Activated naive CD4-positive, alpha-beta T cell treated with anti-CD3 and anti-CD28 coated beads, Interleukin-2, amount 50 U/mL, for 72 hours (primary cell): Measurements from ENCODE around the gene RNF166. TPM values are rescaled to one million over a fixed set of nuclear protein-coding genes. Genes with fewer than 3 reads are reported as not detected.

Experiments
- ATAC-seq, 2 donors: fragments of 150-1000 bp; cut with Tn5 transposase; 2 replicates each; pipeline ENCODE4 v1.10.0; 2021; ENCODE audit warnings: mild to moderate bottlenecking in 2 of 2, moderate library complexity in 2 of 2
- DNase-seq, 2 donors: peaks; one replicate each; pipeline ENCODE4 v3.0.0; 2021 to 2022; ENCODE audit warnings: low spot score in 2 of 2
- H3K27ac Mint-ChIP-seq, 2 donors: one replicate each; pipeline ENCODE4 v1.8.0; 2022; ENCODE audit warnings: mild to moderate bottlenecking in 2 of 2, mixed read lengths in 2 of 2
- H3K36me3 Mint-ChIP-seq, 2 donors: one replicate each; pipeline ENCODE4 v1.8.0; 2022; ENCODE audit warnings: mixed read lengths in 2 of 2
- H3K9me3 Mint-ChIP-seq, 2 donors: one replicate each; pipeline ENCODE4 v1.8.0; 2022; ENCODE audit warnings: mixed read lengths in 2 of 2
- total RNA-seq, 2 donors: library from RNA; stranded (reverse); gene quantifications; one replicate each; pipeline ENCODE4 v1.2.3, GENCODE V29; 2022

Gene RNF166
- total RNA-seq, 2 donors from 2014 or later = 47.5 to 82.5 TPM

DNA sequence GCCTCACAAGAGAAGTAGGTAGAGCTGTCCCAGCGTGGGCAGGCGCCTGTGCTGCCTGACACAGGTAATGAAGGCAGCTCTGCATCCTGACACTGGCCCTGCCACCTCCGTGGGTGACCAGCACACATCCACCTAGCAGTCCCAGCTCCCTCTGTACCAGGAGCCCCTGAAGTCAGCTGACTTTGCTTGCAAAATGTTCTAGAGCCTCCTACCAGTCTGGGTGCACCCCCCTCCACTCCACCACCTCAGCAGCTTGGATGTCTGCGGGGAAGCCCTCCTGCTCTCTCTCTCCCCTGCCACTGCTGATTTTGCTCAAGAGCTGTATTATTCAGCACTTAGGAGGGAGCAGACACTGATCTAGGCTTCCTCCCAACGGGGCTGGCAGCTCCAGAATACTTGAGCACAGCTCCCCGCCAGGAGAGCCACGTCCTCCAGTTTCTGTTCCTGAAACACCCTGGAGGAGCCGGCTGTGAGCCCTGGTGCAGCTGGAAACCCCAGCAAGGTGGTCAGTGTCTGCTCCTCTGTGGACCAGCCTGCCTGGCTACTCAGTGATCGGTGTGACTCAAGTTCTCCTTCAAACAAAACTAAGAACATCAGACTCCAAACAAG lies 1.0 kb downstream of the RNF166 start:
- ATAC-seq (no peak), DNase-seq (no peak)
- peak overlapping the region; percentile 82 to 92 for H3K27ac Mint-ChIP-seq
- H3K36me3 Mint-ChIP-seq = peaks cover 15% of the 10 kb centered on the region in 2 donors
- no peaks in the 10 kb centered on the region for H3K9me3 Mint-ChIP-seq

DNA sequence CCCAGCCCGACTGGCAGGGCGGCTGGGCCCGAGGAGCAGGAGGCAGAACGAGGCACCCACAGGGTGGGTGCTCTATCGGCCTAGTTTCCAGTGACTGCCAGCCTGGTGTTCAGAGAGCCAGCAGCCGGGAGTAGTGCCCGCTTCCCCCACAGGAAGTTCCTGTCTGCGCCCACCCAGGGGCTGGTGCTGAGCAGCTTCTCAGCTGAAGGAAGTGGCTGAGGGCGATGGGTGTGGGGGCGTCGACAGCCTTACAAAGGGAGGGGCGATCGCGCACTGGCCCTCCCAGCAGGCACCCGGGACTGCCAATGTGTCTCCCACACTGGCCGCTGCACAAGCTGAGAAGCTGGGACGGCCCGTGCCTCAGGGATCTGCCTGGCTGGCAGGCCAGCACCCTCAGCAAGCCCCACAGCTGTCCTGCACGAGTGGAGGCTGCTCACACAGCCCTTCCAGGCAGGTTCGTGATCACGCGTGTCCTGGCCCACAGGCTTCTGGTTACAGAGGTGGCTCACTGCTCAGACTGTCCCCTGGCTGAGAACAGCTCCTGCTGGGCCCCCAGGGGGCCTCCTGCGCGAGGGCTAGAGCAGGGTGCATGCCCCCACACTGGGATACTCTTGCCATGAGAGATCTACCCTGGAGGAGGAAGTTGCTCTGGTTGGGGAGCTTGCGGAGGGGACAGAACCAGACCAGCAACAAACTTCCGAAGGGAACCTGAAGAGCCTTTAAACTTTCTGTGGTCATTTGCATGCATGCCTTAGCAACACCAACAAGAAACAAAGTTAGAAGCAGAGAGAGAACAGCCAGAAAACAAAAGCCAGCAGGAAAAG lies 2.5 kb downstream of the RNF166 start:
- no peaks in the 10 kb centered on the region for H3K9me3 Mint-ChIP-seq
- peak; percentile 71 to 72 for DNase-seq
- H3K27ac Mint-ChIP-seq = peak overlapping the region; percentile 88 to 95
- peaks cover 22 to 23% of the 10 kb centered on the region in 2 donors for H3K36me3 Mint-ChIP-seq
- peak; percentile 4 to 47 for ATAC-seq

DNA sequence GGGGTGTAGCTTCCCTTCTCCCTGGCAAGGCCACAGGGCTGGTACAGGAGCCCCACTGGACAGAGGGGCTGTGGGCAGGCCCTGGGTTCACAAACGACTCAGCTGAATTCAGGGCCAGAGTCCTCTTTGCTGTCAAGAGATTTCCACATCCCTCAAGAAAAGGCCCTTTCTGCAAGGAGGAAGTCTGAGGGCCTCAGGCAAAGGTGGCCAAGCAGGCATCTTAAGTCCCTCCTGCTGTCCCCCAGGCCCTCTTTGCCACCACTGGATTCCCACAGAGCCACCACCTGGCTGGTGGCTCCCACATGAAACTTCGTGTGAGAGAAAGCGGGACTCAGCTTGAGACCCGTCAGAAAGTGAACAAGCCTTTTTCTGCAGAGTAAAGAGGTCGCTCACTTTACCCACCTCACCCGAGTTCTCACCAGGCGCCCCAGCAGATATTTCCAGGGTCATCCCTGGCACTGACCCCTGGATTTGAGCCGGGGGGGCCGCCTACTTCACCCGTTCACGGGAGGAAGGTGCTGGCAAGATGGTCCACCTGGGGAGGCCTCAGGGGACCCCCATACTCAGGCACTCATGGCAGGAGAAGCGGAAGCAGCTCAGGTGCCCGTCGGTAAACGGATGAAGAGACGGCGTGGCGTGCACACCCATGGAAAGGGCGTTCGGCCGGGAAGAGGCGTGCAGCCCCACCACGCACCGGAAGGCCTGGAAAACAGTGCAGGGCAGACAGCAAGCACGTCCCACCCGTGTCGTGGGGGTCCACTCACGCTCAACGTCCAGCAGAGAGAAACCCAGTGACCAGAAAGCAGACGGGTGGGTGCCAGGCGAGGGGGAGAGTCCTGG lies 3.6 kb downstream of the RNF166 start:
- ATAC-seq = no peak
- Mint-ChIP-seq H3K9me3 (no peaks in the 10 kb centered on the region), H3K27ac (peak overlapping the region; percentile 88 to 95), H3K36me3 (peaks cover 22 to 23% of the 10 kb centered on the region in 2 donors)
- no peak for DNase-seq

DNA sequence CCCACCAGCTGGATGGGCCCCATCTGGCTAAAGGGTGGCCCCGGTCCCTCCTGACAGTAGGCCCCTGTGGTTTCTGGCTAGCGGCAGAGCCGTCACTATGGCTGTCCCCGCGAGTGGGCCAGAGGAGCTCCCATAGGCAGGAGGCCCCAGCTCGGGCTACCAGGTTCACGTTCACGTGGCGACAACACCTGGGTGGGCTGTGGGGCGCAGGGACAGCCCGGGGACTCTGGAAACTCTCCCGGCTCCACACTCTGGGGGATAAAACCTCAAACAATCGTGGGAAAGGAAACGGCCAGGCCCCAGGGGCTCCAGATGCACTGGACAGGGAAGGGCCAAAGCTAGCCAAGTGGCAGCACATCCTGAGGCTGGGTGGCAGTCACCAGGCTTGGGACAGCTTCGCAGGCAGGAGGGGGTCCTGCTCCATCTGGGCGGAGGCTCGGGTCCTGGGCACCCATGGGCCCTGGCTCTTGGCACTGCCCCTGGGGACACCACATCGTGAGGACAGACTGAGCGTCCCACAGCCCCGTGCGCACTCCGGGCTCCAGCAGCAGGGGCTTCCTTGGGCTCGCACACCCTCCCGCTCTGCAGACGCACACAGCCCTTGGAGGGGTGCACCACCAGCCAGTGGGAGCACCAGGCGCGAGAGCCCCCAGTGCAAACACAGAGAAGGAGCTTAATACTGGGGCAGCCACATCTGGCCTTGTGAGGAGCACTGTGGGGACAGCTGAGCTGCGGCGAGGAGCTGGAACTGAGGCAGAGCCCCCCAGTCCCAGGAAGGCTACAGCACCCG lies 4.4 kb downstream of the RNF166 start:
- DNase-seq = no peak
- H3K36me3 Mint-ChIP-seq = peaks cover 22 to 23% of the 10 kb centered on the region in 2 donors
- peak overlapping the region; percentile 29 to 88 for H3K27ac Mint-ChIP-seq

DNA sequence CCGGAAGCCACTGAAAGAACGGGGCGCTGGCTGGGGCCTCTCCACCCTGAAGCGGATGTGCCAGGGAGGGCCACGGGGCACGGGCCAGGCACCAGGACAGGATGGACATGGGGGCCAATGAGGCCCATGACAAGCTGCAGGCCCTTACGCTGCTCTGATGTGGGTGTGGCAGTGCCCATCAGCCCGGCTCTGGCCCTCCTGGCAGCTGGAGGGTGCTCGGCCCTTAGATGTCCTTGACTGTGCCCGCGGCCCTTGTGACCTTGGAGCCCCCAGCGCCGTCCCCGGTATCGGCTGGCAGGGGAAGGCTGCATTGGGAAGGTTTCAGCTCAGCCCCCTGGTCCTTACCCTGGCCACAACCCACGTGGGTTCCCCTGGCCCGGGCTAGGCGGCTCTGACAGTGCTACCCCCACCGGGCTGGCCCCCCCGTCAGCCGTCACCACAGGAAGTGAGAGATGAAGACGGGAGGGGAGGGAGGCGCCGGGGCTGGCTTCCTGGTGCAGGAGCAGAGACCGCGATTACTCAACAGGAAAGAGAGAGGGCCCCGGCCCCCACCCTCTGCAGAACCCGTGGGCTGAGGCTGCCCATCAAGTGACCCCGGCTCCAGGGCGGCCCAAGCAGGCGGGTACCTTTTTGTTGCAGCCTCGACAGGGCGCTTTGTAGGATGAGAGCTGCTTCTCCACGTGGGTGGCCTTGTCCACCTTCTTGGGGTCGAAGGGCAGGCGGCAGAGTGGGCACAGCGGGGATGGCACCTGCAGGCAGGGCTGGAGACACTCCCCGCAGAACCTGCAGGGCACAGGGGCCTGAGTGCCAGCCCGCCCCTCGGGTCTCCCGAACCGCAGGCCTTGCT lies 5.3 kb downstream of the RNF166 start:
- ATAC-seq = peak; percentile 82 to 85
- no peaks in the 10 kb centered on the region for H3K9me3 Mint-ChIP-seq
- H3K27ac Mint-ChIP-seq = peak overlapping the region; percentile 88 to 90
- peak; percentile 88 to 97 for DNase-seq
- peaks cover 22 to 23% of the 10 kb centered on the region in 2 donors for H3K36me3 Mint-ChIP-seq

More for the DNA sequence above, 4.4 kb downstream of the RNF166 start:
- no peaks in the 10 kb centered on the region for H3K9me3 Mint-ChIP-seq
- no peak for ATAC-seq

DNA sequence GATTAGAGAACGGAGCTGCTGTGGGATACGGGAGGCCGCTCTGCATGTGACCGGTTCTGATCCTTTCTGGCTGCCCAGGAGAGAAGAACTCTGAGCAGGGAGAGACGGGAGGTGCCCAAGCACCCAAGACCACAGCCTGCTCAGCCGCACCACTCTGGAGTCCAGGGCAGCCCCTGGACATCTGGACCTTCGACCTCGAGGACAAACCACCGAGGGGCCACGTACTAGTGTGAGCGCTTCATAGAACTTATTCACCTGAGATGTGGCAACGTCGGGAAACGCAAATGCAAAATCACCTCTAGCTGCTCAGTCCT lies 5.9 kb downstream of the RNF166 start:
- ATAC-seq (no peak), DNase-seq (no peak)
- Mint-ChIP-seq H3K36me3 (peaks cover 22 to 23% of the 10 kb centered on the region in 2 donors), H3K9me3 (no peaks in the 10 kb centered on the region), H3K27ac (peak overlapping the region; percentile 85 to 88)

DNA sequence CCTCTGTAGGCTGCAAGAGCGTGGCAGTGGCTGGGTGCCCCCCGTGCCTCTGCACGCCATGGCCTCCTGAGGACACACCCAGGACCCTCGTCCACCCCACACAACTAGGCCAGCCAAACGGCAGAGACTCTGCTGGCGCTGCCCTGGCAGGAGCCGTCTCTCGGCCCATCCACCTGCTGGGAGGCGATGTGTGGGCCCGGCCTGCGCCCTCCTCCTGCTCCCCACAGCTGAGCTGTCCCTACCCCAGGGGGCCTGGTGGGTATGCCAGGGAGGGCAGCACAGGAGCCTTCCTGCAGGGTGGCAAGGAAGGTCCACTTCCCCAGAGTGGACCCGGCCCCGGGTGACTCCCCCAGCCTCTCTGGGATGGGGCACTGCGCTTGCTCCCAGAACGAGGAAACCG lies 7.0 kb downstream of the RNF166 start:
- Mint-ChIP-seq H3K9me3 (no peaks in the 10 kb centered on the region), H3K36me3 (peaks cover 22 to 23% of the 10 kb centered on the region in 2 donors), H3K27ac (no peak overlapping the region)
- no peak for ATAC-seq
- DNase-seq = no peak

DNA sequence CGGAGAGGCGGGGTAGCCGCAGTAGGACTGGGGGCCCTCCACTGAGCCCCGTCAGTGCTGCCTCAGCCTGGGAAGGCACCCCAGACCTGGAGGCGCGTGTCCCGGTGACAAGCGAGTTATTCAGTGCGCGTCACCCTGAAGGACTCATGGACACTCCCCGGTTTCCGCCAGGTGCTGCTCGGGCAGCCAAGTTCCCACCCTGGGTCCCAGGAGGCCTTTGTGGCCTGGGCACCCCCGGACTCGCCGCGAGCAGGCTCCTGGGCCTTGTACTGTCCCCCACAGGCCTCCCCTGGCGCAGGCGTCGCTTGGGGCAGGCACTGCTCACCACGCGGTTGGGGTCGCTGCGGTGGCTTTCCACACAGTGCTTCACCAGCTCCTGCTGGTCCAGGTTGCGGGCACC lies 7.6 kb downstream of the RNF166 start:
- DNase-seq = no peak
- ATAC-seq = no peak
- H3K27ac Mint-ChIP-seq = no peak overlapping the region
- peaks cover 17 to 18% of the 10 kb centered on the region in 2 donors for H3K36me3 Mint-ChIP-seq
- no peaks in the 10 kb centered on the region for H3K9me3 Mint-ChIP-seq

DNA sequence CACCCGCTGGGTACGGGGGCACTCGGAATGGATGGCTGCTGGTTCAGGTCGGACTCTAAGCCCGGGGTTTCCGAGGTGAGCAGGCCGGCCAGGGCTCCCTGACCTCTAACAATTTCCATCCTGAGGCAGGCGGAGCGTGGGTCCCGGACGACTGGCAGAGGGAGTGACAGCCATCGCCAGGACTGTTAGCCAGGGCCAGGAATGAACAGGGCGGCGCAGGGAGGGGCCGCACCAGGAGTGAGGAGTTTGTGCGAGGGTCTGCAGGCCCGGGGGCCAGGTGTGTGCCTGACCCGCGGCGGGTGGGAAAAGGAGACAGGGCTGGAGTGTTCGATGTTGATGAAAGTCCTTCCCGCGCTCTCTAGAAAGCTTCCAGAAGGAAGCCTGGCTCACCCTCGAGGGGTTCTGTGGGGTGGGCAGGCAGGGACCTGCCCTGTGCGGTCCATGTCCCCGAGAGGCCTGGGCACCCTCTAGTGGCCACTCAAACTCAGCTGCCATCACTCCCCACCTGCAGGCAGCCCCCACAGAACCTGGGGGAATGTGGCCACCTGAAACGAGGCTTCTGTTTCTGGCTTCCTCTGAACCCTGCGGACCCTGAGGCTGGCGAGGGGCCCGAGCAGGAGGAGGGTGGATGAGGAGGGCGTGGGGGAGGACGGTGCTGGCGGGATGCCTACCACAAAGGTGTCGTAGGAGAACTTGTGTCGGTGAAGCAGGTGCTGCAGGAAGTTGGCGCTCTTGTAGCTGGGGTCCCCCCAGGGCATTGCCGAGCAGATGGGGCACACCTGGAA lies 8.2 kb downstream of the RNF166 start:
- ATAC-seq (no peak), DNase-seq (no peak)
- peaks cover 13 to 14% of the 10 kb centered on the region in 2 donors for H3K36me3 Mint-ChIP-seq
- peak overlapping the region in 1 of 2 donors; percentile 68 for H3K27ac Mint-ChIP-seq
- H3K9me3 Mint-ChIP-seq = no peaks in the 10 kb centered on the region

DNA sequence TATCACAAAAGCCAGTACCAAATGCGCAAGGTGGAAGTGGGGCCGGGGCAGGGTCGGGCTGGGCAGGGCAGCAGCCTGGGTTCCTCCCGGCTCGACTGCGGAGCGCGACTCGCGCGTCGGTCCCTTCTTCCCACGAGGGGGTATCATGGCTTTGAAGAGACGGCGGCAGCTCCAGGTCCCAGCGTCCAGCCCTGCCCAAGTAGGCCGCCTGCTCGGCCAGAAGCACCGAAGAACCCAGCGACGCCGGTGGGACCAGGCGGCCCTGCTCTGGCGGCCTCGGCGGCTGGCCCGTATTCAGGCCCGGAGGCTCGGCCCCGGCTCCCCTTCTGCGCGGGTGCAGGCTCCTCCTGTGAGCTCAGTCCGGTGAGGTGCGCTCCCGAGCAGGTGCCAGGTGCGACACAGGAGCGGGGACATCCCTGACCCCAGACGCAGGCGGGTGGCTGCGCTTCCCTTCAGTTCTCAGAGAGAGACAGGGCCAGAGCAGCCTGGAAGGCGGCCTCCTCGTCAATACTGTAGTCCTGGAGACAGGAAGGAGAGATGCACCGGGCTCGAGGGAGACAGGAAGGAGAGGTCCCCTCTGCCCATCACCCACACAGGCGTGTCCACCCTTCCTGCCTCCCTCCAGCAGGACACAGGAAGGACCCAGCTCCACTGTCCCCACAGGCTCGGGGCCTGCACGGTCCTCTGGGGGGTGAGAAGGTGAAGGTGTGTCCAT lies 8.9 kb downstream of the RNF166 start:
- Mint-ChIP-seq H3K9me3 (no peaks in the 10 kb centered on the region), H3K36me3 (peaks cover 7 to 8% of the 10 kb centered on the region in 2 donors), H3K27ac (peak overlapping the region; percentile 22 to 68)
- DNase-seq (no peak), ATAC-seq (no peak)

DNA sequence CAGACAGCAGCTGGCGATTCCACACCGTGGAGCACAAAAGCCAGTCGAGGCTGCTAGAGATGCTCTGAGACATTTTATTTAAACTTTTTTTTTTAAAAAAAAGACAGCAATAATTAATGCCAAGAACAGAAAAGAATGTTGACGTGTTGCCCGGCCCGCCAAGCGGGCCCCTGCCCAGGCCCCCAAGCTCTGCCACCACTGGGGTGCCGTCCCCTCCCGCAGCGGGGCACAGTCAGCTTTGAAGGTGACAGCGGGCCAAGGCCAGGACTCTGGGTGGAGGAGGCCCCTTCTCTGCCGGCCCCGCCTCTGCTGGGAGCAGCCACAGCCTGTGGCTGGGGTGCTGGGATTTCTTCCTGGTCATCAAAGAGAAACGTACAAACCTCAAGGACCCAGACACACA lies 9.8 kb downstream of the RNF166 start:
- ATAC-seq (no peak), DNase-seq (no peak)
- H3K9me3 Mint-ChIP-seq = no peaks in the 10 kb centered on the region
- H3K36me3 Mint-ChIP-seq = peaks cover 7 to 8% of the 10 kb centered on the region in 2 donors
- no peak overlapping the region for H3K27ac Mint-ChIP-seq

DNA sequence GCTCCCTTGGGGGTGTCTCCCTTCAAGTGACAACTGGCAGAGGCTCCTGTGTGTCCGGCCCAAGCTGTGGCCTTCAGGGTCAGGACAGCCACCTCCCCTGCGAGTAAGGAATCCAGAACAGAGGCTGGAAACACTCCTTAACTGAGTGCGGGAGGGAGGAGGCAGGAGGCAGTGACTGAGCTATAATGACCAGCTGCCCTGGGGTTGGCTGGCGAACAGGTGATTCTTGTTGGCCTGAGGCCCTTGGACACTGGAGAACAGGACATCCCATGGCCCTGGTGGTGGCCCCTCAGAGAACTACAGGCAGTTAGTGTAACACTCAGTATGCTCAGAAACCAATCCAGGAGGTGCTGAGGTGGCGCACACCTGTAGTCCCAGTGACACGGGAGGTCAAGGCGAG lies 10.5 kb downstream of the RNF166 start:
- Mint-ChIP-seq H3K36me3 (peaks cover 7 to 8% of the 10 kb centered on the region in 2 donors), H3K9me3 (no peaks in the 10 kb centered on the region), H3K27ac (peak overlapping the region in 1 of 2 donors; percentile 80)
- no peak for ATAC-seq
- no peak for DNase-seq

DNA sequence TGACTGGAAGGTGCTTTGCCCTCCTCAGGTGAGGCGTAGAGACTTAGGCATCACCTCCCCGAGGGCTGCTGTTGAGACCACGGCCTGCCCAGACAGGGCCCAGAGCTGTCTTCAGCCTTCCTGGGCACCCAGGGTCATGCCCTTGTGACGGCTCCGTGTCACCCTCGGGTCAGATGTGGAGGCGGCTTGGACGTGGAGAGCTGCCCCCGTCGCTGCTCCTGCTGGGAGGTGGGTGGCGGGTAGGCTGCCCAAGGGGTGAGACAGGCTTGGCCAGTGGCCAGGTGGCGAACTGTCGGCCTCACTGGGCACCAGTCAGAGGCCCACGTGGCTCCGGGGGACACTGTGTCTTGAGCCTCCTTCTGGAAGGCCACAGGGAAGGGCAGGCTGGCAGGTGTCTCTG lies 11.0 kb downstream of the RNF166 start:
- no peak for DNase-seq
- no peaks in the 10 kb centered on the region for H3K9me3 Mint-ChIP-seq
- peaks cover 7 to 8% of the 10 kb centered on the region in 2 donors for H3K36me3 Mint-ChIP-seq
- peak overlapping the region in 1 of 2 donors; percentile 80 for H3K27ac Mint-ChIP-seq
- no peak for ATAC-seq
